ENCODE measurements around the gene FAM187B. TPM values are rescaled to one million over a fixed set of nuclear protein-coding genes. Genes with fewer than 3 reads are reported as not detected.

FAM187B gene
- total and polyA plus RNA-seq, 4 donors, result 0.17 TPM; not detected in 3

DNA sequence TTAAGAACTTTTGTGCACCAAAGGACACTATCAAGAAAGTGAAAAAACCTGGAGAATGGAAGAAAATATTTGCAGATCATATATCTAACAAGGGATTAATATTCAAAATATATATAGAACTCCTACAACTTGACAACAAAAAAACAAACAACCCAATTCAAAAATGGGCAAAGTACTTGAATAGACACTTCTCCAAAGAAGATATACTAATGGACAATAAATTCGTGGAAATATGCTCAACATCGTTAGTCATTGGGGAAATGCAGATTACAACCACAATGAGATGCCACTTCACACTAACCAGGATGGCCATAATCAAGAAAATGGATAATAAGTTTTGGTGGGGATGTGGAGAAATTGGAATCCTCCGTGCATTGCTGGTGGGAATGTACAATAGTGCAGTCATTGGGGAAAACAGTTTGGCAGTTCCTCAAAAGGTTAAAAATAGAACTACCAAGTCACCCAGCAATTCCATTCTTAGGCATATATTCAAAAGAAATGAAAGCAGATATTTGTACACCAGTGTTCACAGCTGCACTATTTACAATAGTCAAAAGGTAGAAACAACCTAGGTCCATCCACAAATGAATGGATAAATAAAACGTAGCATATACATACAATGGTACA, 18.0 kb upstream of the FAM187B start:
- no peaks in the 10 kb centered on the region for H3K27me3 ChIP-seq (ENCODE audit: control insufficient read depth in 4 of 4, insufficient read depth in 4 of 4, low read length in 3 of 4)
- no peak for TF ChIP-seq JUND (IDR thresholded peaks at IDR 0.05)
- TF ChIP-seq ZBTB33 (IDR thresholded peaks at IDR 0.05), result no peak
- TF ChIP-seq, protein P1, sequence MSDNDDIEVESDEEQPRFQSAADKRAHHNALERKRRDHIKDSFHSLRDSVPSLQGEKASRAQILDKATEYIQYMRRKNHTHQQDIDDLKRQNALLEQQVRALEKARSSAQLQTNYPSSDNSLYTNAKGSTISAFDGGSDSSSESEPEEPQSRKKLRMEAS (IDR thresholded peaks at IDR 0.05), result no peak
- TF ChIP-seq HNF4G (IDR thresholded peaks at IDR 0.05), result no peak
- no peak for TF ChIP-seq RXRA (IDR thresholded peaks at IDR 0.05)
- TF ChIP-seq, protein P2, sequence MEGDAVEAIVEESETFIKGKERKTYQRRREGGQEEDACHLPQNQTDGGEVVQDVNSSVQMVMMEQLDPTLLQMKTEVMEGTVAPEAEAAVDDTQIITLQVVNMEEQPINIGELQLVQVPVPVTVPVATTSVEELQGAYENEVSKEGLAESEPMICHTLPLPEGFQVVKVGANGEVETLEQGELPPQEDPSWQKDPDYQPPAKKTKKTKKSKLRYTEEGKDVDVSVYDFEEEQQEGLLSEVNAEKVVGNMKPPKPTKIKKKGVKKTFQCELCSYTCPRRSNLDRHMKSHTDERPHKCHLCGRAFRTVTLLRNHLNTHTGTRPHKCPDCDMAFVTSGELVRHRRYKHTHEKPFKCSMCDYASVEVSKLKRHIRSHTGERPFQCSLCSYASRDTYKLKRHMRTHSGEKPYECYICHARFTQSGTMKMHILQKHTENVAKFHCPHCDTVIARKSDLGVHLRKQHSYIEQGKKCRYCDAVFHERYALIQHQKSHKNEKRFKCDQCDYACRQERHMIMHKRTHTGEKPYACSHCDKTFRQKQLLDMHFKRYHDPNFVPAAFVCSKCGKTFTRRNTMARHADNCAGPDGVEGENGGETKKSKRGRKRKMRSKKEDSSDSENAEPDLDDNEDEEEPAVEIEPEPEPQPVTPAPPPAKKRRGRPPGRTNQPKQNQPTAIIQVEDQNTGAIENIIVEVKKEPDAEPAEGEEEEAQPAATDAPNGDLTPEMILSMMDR (IDR thresholded peaks at IDR 0.05; ENCODE audit: low read depth, low read length, missing input control), result no peak
- TF ChIP-seq GABPA (IDR thresholded peaks at IDR 0.05 in 1 of 2, conservative IDR thresholded peaks at IDR 0.05 in 1 of 2), result no peak
- TF ChIP-seq YY1 (IDR thresholded peaks at IDR 0.05), result no peak
- no peak for TF ChIP-seq TAF1 (conservative IDR thresholded peaks at IDR 0.05)
- TF ChIP-seq, protein P3, sequence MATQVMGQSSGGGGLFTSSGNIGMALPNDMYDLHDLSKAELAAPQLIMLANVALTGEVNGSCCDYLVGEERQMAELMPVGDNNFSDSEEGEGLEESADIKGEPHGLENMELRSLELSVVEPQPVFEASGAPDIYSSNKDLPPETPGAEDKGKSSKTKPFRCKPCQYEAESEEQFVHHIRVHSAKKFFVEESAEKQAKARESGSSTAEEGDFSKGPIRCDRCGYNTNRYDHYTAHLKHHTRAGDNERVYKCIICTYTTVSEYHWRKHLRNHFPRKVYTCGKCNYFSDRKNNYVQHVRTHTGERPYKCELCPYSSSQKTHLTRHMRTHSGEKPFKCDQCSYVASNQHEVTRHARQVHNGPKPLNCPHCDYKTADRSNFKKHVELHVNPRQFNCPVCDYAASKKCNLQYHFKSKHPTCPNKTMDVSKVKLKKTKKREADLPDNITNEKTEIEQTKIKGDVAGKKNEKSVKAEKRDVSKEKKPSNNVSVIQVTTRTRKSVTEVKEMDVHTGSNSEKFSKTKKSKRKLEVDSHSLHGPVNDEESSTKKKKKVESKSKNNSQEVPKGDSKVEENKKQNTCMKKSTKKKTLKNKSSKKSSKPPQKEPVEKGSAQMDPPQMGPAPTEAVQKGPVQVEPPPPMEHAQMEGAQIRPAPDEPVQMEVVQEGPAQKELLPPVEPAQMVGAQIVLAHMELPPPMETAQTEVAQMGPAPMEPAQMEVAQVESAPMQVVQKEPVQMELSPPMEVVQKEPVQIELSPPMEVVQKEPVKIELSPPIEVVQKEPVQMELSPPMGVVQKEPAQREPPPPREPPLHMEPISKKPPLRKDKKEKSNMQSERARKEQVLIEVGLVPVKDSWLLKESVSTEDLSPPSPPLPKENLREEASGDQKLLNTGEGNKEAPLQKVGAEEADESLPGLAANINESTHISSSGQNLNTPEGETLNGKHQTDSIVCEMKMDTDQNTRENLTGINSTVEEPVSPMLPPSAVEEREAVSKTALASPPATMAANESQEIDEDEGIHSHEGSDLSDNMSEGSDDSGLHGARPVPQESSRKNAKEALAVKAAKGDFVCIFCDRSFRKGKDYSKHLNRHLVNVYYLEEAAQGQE (IDR thresholded peaks at IDR 0.05), result no peak
- TF ChIP-seq EGR1 (IDR thresholded peaks at IDR 0.05; ENCODE audit: low read depth in 2 of 2), result no peak
- TF ChIP-seq RAD21 (IDR thresholded peaks at IDR 0.05), result no peak
- TF ChIP-seq, protein P4, sequence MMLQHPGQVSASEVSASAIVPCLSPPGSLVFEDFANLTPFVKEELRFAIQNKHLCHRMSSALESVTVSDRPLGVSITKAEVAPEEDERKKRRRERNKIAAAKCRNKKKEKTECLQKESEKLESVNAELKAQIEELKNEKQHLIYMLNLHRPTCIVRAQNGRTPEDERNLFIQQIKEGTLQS (IDR thresholded peaks at IDR 0.05), result no peak
- H3K36me3 ChIP-seq (ENCODE audit: control insufficient read depth in 4 of 4, insufficient read depth in 3 of 4, low read depth in 1 of 4, low read length in 3 of 4), result peaks cover 0 to 4% (median under 1%) of the 10 kb centered on the region in 4 donors
- no peak overlapping the region for H3K27ac ChIP-seq (ENCODE audit: low read depth in 1 of 2, low read length in 2 of 2)
- H3K9ac ChIP-seq (ENCODE audit: low read depth in 1 of 2, low read length in 2 of 2), result no peak overlapping the region
- H3K9me3 ChIP-seq (ENCODE audit: control insufficient read depth in 4 of 4, low read length in 3 of 4), result no peaks in the 10 kb centered on the region
- H3K4me1 ChIP-seq (ENCODE audit: control insufficient read depth in 4 of 4, insufficient read depth in 4 of 4, low read length in 3 of 4), result peaks cover 2 to 35% (median 21%) of the 10 kb centered on the region in 4 donors
- H3K4me3 ChIP-seq (ENCODE audit: low read depth in 1 of 3, low read length in 3 of 3), result no peak overlapping the region
- no peak for DNase-seq (ENCODE audit: low spot score)
- WGBS, result 81% methylated on average over 4 of the region's 4 CpGs

DNA sequence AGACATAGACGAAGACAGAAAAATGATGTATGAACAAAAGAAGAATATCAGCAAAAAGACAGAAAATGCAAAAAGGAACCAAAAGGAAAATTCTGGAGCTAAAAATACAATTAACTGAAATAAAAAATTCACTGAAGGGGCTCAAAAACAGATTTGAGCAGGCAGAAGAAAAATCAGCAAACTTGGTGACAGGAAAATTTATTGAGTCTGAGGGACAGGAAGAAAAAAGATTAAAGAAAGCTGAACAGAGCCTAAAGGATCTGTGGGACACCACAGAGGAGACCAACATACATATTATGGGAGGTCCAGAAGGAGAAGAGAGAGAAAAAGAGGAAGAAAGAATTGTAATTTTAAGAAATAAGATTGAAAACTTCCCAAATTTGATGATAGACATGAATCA, 12.9 kb upstream of the FAM187B start:
- Histone ChIP-seq H3K9ac (ENCODE audit: low read depth in 1 of 2, low read length in 2 of 2) (no peak overlapping the region), H3K27me3 (ENCODE audit: control insufficient read depth in 4 of 4, insufficient read depth in 4 of 4, low read length in 3 of 4) (no peaks in the 10 kb centered on the region), H3K9me3 (ENCODE audit: control insufficient read depth in 4 of 4, low read length in 3 of 4) (no peaks in the 10 kb centered on the region), H3K4me1 (ENCODE audit: control insufficient read depth in 4 of 4, insufficient read depth in 4 of 4, low read length in 3 of 4) (no peaks in the 10 kb centered on the region), H3K27ac (ENCODE audit: low read depth in 1 of 2, low read length in 2 of 2) (no peak overlapping the region), H3K36me3 (ENCODE audit: control insufficient read depth in 4 of 4, insufficient read depth in 3 of 4, low read depth in 1 of 4, low read length in 3 of 4) (no peaks in the 10 kb centered on the region), H3K4me3 (ENCODE audit: low read depth in 1 of 3, low read length in 3 of 3) (no peak overlapping the region)
- TF ChIP-seq GABPA (IDR thresholded peaks at IDR 0.05 in 1 of 2, conservative IDR thresholded peaks at IDR 0.05 in 1 of 2) (no peak), RXRA (IDR thresholded peaks at IDR 0.05) (no peak), FOXA1 (IDR thresholded peaks at IDR 0.05) (no peak), HNF4G (IDR thresholded peaks at IDR 0.05) (no peak), RAD21 (IDR thresholded peaks at IDR 0.05) (no peak), JUND (IDR thresholded peaks at IDR 0.05) (no peak)
- TF ChIP-seq, protein P3 (IDR thresholded peaks at IDR 0.05), result no peak
- TF ChIP-seq, protein P4 (IDR thresholded peaks at IDR 0.05), result no peak
- TF ChIP-seq, protein P1 (IDR thresholded peaks at IDR 0.05), result no peak
- WGBS, result 89% methylated on average over 1 of the region's 1 CpG
- DNase-seq (ENCODE audit: low spot score), result no peak

Data from liver (tissue), 9 donors.